Activated CD8-positive, alpha-beta T cell treated with anti-CD3 and anti-CD28 coated beads, Interleukin-2, amount 10 ng/mL, durations not matched to agents 7 days and 5 days (primary cell): ENCODE measurements around the gene ZFR2. TPM values are rescaled to one million over a fixed set of nuclear protein-coding genes. Genes with fewer than 3 reads are reported as not detected.
A peak's percentile ranks its signal among the peaks of the same experiment; 100 is the strongest.

Source experiments
- ATAC-seq: fragments of 150-1000 bp; cut with Tn5 transposase; one replicate; pipeline ENCODE4 v1.10.0; 2021; ENCODE audit warnings: moderate library complexity
- CTCF ChIA-PET: fragments of 350-600 bp; sonication (Branson Sonifier 250); formaldehyde crosslinking; loops from one replicate; lab custom pipeline; 2021; ENCODE audit warnings: antibody characterized with exemption; lab: Charles Lee
- POLR2A ChIA-PET: fragments of 350-600 bp; sonication (Branson Sonifier 250); formaldehyde crosslinking; loops from one replicate; lab custom pipeline; 2021; ENCODE audit warnings: antibody characterized with exemption; lab: Charles Lee
- DNase-seq: peaks from one replicate; pipeline ENCODE4 v3.0.0-alpha.2; 2020
- H3K27ac Mint-ChIP-seq: one replicate; pipeline ENCODE4 v1.8.0; 2021; ENCODE audit warnings: mild to moderate bottlenecking, mixed read lengths
- H3K27me3 Mint-ChIP-seq: one replicate; pipeline ENCODE4 v1.8.0; 2021; ENCODE audit warnings: low read depth, mixed read lengths
- H3K36me3 Mint-ChIP-seq: one replicate; pipeline ENCODE4 v1.8.0; 2021; ENCODE audit warnings: low read depth, mixed read lengths
- H3K4me1 Mint-ChIP-seq: one replicate; pipeline ENCODE4 v1.8.0; 2021; ENCODE audit warnings: low read depth, mixed read lengths
- H3K4me3 Mint-ChIP-seq: one replicate; pipeline ENCODE4 v1.8.0; 2021; ENCODE audit warnings: mild to moderate bottlenecking, mixed read lengths
- H3K9me3 Mint-ChIP-seq: one replicate; pipeline ENCODE4 v1.8.0; 2022; ENCODE audit warnings: mixed read lengths; ENCODE audit not compliant: insufficient read depth
- total RNA-seq, 2 experiments: library from RNA; stranded (reverse); gene quantifications; one replicate each; pipeline ENCODE4 v1.2.3, GENCODE V29; 2021

Gene ZFR2
- total RNA-seq, 2 experiments from 2014 or later = 0.24 to 0.42 TPM

- POLR2A ChIA-PET = no interaction called here
- H3K4me3 Mint-ChIP-seq = no peak overlapping the region
- peak overlapping the region; percentile 29 for H3K27ac Mint-ChIP-seq
- H3K9me3 Mint-ChIP-seq = no peaks in the 10 kb centered on the region
- peaks cover 1% of the 10 kb centered on the region for H3K36me3 Mint-ChIP-seq
- H3K4me1 Mint-ChIP-seq = peaks cover 55% of the 10 kb centered on the region
- no peaks in the 10 kb centered on the region for H3K27me3 Mint-ChIP-seq
- no peak for DNase-seq
- CTCF ChIA-PET = no interaction called here
- ATAC-seq = no peak
Measured at GRCh38 chr19:3807574-3808354, 61.1 kb downstream of the ZFR2 start.

GRCh38 chr19:3807131-3807480, 61.7 kb downstream of the ZFR2 start:
- Mint-ChIP-seq H3K27me3 (no peaks in the 10 kb centered on the region), H3K4me3 (no peak overlapping the region), H3K27ac (no peak overlapping the region), H3K4me1 (peaks cover 51% of the 10 kb centered on the region), H3K9me3 (no peaks in the 10 kb centered on the region), H3K36me3 (peaks cover 1% of the 10 kb centered on the region)
- CTCF ChIA-PET = no interaction called here
- DNase-seq (no peak), ATAC-seq (no peak)
- POLR2A ChIA-PET = no interaction called here

GRCh38 chr19:3805859-3806258, 63.0 kb downstream of the ZFR2 start:
- CTCF ChIA-PET = no interaction called here
- POLR2A ChIA-PET = no interaction called here
- DNase-seq = no peak
- no peak for ATAC-seq
- Mint-ChIP-seq H3K4me3 (no peak overlapping the region), H3K27ac (no peak overlapping the region), H3K27me3 (no peaks in the 10 kb centered on the region), H3K36me3 (peaks cover 1% of the 10 kb centered on the region), H3K4me1 (peaks cover 52% of the 10 kb centered on the region), H3K9me3 (no peaks in the 10 kb centered on the region)

- Mint-ChIP-seq H3K36me3 (peaks cover 1% of the 10 kb centered on the region), H3K27ac (no peak overlapping the region), H3K9me3 (no peaks in the 10 kb centered on the region), H3K4me1 (peaks cover 52% of the 10 kb centered on the region), H3K4me3 (no peak overlapping the region), H3K27me3 (no peaks in the 10 kb centered on the region)
- DNase-seq = no peak
- ChIA-PET POLR2A (no interaction called here), CTCF (interaction anchor here (0.6 kb wide), 1 partner anchor 1668 kb away, joined by 4 read pairs; no protein-coding TSS in a partner anchor)
- no peak for ATAC-seq
Measured at GRCh38 chr19:3804429-3804828, 64.4 kb downstream of the ZFR2 start.

- peaks cover 56% of the 10 kb centered on the region for H3K4me1 Mint-ChIP-seq
- ChIA-PET CTCF (interaction anchor here (0.6 kb wide), 1 partner anchor 1668 kb away, joined by 4 read pairs; no protein-coding TSS in a partner anchor), POLR2A (no interaction called here)
- no peak overlapping the region for H3K4me3 Mint-ChIP-seq
- no peaks in the 10 kb centered on the region for H3K9me3 Mint-ChIP-seq
- peak overlapping the region; percentile 80 for H3K27ac Mint-ChIP-seq
- H3K27me3 Mint-ChIP-seq = no peaks in the 10 kb centered on the region
- DNase-seq (no peak), ATAC-seq (no peak)
- H3K36me3 Mint-ChIP-seq = peaks cover 4% of the 10 kb centered on the region
Measured at GRCh38 chr19:3803986-3804385, 64.9 kb downstream of the ZFR2 start.

GRCh38 chr19:3803114-3803888, 65.5 kb downstream of the ZFR2 start:
- DNase-seq = no peak
- Mint-ChIP-seq H3K36me3 (peaks cover 4% of the 10 kb centered on the region), H3K4me1 (peaks cover 56% of the 10 kb centered on the region), H3K9me3 (no peaks in the 10 kb centered on the region), H3K4me3 (no peak overlapping the region), H3K27me3 (no peaks in the 10 kb centered on the region), H3K27ac (peak overlapping the region; percentile 49)
- POLR2A ChIA-PET = no interaction called here
- CTCF ChIA-PET = no interaction called here
- ATAC-seq = no peak

GRCh38 chr19:3801412-3802096, 67.3 kb downstream of the ZFR2 start:
- DNase-seq = peak; percentile 85
- Mint-ChIP-seq H3K9me3 (peaks cover 5% of the 10 kb centered on the region), H3K4me1 (peaks cover 59% of the 10 kb centered on the region), H3K4me3 (peak overlapping the region; percentile 69), H3K36me3 (peaks cover 11% of the 10 kb centered on the region), H3K27me3 (no peaks in the 10 kb centered on the region), H3K27ac (peak overlapping the region; percentile 61)
- POLR2A ChIA-PET = no interaction called here
- CTCF ChIA-PET = no interaction called here
- peak; percentile 86 for ATAC-seq

GRCh38 chr19:3800996-3801395, 67.8 kb downstream of the ZFR2 start:
- H3K36me3 Mint-ChIP-seq = peaks cover 14% of the 10 kb centered on the region
- no peaks in the 10 kb centered on the region for H3K27me3 Mint-ChIP-seq
- CTCF ChIA-PET = no interaction called here
- ATAC-seq (no peak), DNase-seq (no peak)
- H3K9me3 Mint-ChIP-seq = peaks cover 6% of the 10 kb centered on the region
- peaks cover 57% of the 10 kb centered on the region for H3K4me1 Mint-ChIP-seq
- H3K27ac Mint-ChIP-seq = peak overlapping the region; percentile 61
- peak overlapping the region; percentile 69 for H3K4me3 Mint-ChIP-seq
- POLR2A ChIA-PET = no interaction called here

GRCh38 chr19:3798137-3798536, 70.7 kb downstream of the ZFR2 start:
- peaks cover 47% of the 10 kb centered on the region for H3K4me1 Mint-ChIP-seq
- peak overlapping the region; percentile 73 for H3K27ac Mint-ChIP-seq
- no peaks in the 10 kb centered on the region for H3K27me3 Mint-ChIP-seq
- peak overlapping the region; percentile 16 for H3K4me3 Mint-ChIP-seq
- peak; percentile 70 for DNase-seq
- ChIA-PET POLR2A (interaction anchor here (1.2 to 1.9 kb wide), 3 partner anchors 9 to 35 kb away, joined by 3 to 7 read pairs (median 5); no protein-coding TSS in a partner anchor), CTCF (interaction anchor here (0.7 to 1.2 kb wide), 4 partner anchors 14 to 36 kb away, joined by 3 to 4 read pairs (median 3); partner anchors contain the start of gene MRPL54)
- H3K36me3 Mint-ChIP-seq = peaks cover 12% of the 10 kb centered on the region
- ATAC-seq = peak; percentile 63
- peaks cover 6% of the 10 kb centered on the region for H3K9me3 Mint-ChIP-seq

GRCh38 chr19:3796358-3796757, 72.5 kb downstream of the ZFR2 start:
- DNase-seq = no peak
- POLR2A ChIA-PET = interaction anchor here (2.4 kb wide), 1 partner anchor 16 kb away, joined by 6 read pairs; no protein-coding TSS in a partner anchor
- H3K36me3 Mint-ChIP-seq = peaks cover 14% of the 10 kb centered on the region

GRCh38 chr19:3793799-3794198, 75.0 kb downstream of the ZFR2 start:
- H3K9me3 Mint-ChIP-seq = peaks cover 6% of the 10 kb centered on the region
- ChIA-PET CTCF (interaction anchor here (1.0 to 2.9 kb wide), 2 partner anchors 18 to 32 kb away, joined by 3 to 7 read pairs; partner anchors contain the start of genes APBA3 and MRPL54), POLR2A (interaction anchor here (0.9 kb wide), 1 partner anchor 22 kb away, joined by 4 read pairs; no protein-coding TSS in a partner anchor)
- peaks cover 26% of the 10 kb centered on the region for H3K4me1 Mint-ChIP-seq
- peaks cover 12% of the 10 kb centered on the region for H3K36me3 Mint-ChIP-seq
- H3K4me3 Mint-ChIP-seq = no peak overlapping the region
- ATAC-seq (no peak), DNase-seq (no peak)
- peak overlapping the region; percentile 11 for H3K27ac Mint-ChIP-seq
- H3K27me3 Mint-ChIP-seq = peaks cover 2% of the 10 kb centered on the region

More at GRCh38 chr19:3796358-3796757, 72.5 kb downstream of the ZFR2 start:
- Mint-ChIP-seq H3K9me3 (peaks cover 6% of the 10 kb centered on the region), H3K4me1 (peaks cover 39% of the 10 kb centered on the region), H3K27ac (no peak overlapping the region), H3K4me3 (no peak overlapping the region), H3K27me3 (peaks cover 2% of the 10 kb centered on the region)
- CTCF ChIA-PET = interaction anchor here (0.8 to 1.6 kb wide), 3 partner anchors 15 to 26 kb away, joined by 3 to 5 read pairs (median 3); no protein-coding TSS in a partner anchor
- no peak for ATAC-seq
